ENCODE data around the gene ALS2. TPM values are rescaled to one million over a fixed set of nuclear protein-coding genes. Genes with fewer than 3 reads are reported as not detected.
"Not testable (repeated sequence)": the region's sequence is repeated elsewhere in the genome, so short reads cannot be mapped to it uniquely, and the experiment has no call there.

The ALS2 gene
- total RNA-seq, 2 donors from 2014 or later, result 8.0 to 11.7 TPM

DNA sequence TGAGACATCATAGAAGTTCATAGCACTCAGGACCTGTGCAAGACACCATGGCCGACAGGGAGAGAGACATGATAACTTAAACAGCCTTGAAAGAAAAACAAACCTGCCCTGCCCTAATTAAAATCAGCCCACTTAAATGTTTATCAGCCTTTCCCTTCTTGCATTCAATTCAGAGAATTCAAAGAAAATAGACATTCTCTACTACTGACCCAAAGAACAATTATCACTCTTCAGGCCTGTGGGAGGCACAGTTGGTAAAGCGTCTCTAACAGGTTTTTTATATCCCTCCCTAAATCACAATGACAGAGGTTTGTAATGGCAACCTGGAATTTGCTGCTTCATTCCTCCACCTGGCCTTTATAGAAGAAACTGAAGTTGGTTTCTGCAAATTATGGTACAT, 27.3 kb upstream of the ALS2 start:
- H3K9me3 ChIP-seq, result no peaks in the 10 kb centered on the region
- H3K27me3 ChIP-seq, result no peaks in the 10 kb centered on the region
- DNase-seq, result no peak
- H3K4me3 ChIP-seq, result no peak overlapping the region
- H3K36me3 ChIP-seq, result no peaks in the 10 kb centered on the region
- H3K4me1 ChIP-seq, result no peaks in the 10 kb centered on the region
- H3K9ac ChIP-seq (ENCODE audit: low read depth in 2 of 2, low read length in 2 of 2), result no peak overlapping the region
- intact Hi-C loops (cut with DNase I), result loop anchor here (10.0 kb wide), 1 partner anchor 47 kb away; no protein-coding TSS in a partner anchor
- H3K27ac ChIP-seq, result no peak overlapping the region
- TF ChIP-seq, protein P1, sequence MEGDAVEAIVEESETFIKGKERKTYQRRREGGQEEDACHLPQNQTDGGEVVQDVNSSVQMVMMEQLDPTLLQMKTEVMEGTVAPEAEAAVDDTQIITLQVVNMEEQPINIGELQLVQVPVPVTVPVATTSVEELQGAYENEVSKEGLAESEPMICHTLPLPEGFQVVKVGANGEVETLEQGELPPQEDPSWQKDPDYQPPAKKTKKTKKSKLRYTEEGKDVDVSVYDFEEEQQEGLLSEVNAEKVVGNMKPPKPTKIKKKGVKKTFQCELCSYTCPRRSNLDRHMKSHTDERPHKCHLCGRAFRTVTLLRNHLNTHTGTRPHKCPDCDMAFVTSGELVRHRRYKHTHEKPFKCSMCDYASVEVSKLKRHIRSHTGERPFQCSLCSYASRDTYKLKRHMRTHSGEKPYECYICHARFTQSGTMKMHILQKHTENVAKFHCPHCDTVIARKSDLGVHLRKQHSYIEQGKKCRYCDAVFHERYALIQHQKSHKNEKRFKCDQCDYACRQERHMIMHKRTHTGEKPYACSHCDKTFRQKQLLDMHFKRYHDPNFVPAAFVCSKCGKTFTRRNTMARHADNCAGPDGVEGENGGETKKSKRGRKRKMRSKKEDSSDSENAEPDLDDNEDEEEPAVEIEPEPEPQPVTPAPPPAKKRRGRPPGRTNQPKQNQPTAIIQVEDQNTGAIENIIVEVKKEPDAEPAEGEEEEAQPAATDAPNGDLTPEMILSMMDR (IDR thresholded peaks at IDR 0.05), result no peak

DNA sequence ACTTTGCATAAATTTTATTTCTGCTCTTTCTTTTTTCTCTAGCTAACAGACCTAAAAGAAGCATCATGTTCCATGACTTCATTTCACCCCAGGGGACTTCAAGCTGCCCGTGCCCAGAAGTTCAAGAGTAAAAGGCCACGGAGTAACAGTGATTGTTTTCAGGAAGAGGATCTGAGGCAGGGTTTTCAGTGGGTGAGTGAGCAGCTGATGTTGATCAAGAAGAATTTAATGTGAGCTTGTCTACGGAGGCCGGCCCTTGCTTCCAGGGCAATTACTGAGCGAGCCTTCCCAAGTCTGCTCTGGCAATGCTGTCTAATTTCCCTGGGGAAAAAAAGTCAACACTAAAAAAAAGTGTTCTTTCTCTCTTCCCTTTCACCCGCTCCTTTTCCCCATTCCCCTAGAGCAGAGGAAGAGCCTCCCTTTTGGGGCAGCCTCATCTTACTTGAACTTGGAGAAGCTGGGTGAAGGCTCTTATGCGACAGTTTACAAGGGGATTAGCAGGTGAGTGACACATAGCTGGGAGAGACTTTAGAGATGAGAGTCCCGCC, 26.8 kb upstream of the ALS2 start:
- Histone ChIP-seq H3K9me3 (no peaks in the 10 kb centered on the region), H3K9ac (ENCODE audit: low read depth in 2 of 2, low read length in 2 of 2) (no peak overlapping the region), H3K4me1 (no peaks in the 10 kb centered on the region), H3K4me3 (no peak overlapping the region), H3K36me3 (no peaks in the 10 kb centered on the region), H3K27me3 (no peaks in the 10 kb centered on the region), H3K27ac (no peak overlapping the region)
- intact Hi-C loops (cut with DNase I), result loop anchor here (10.0 kb wide), 1 partner anchor 47 kb away; no protein-coding TSS in a partner anchor
- peak; percentile 22 for DNase-seq
- TF ChIP-seq, protein P1 (IDR thresholded peaks at IDR 0.05), result no peak

DNA sequence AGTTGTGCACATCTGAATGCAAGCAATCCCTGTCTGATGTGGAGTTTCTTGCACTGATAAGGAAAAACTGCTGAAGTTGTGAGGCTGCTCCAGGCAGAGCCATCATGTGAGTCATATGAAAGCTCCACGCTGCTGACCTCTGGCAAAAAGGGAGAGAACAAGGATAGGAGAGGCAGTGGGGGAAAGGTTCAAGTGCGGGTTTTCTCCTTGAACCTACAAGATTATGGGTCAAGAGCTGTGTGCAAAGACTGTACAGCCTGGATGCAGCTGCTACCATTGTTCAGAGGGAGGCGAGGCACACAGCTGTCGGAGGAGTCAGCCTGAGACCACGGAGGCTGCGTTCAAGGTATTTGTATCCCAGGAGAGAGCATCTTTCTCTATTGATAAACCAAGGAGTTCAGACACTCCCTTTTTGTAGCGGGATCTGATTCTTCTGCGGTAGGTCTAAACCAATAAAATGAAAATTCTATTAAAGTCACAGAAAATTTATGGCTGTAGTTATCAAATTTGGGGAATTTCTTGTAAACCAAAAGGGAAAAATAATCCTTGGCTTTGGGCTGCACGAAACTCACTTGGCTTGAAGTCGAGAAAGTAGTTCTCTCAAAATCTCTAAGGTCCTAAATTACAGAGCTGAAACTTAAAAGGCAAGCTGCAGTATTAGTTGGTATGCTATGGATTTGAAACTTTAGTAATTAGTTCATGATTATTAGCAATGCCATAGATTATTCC, 25.9 kb upstream of the ALS2 start, which contains the start of gene CDK15:
TSS of gene CDK15 (plus strand) at position 96 of the 729 bp plus-strand sequence. CDS start at position 224, 128 bp downstream.
- no peak within 1 kb of the TSS for H3K9ac ChIP-seq (ENCODE audit: low read depth in 2 of 2, low read length in 2 of 2)
- DNase-seq, result peak; percentile 19
- H3K27ac ChIP-seq, result no peak within 1 kb of the TSS
- intact Hi-C loops (cut with DNase I), result loop anchor here (10.0 kb wide), 1 partner anchor 48 kb away; no protein-coding TSS in a partner anchor
- TF ChIP-seq, protein P1 (IDR thresholded peaks at IDR 0.05), result no peak
- H3K9me3 ChIP-seq, result no peaks in the 10 kb centered on the region
- no peaks in the 10 kb centered on the region for H3K36me3 ChIP-seq
- H3K27me3 ChIP-seq, result no peaks in the 10 kb centered on the region
- no peaks in the 10 kb centered on the region for H3K4me1 ChIP-seq
- no peak within 1 kb of the TSS for H3K4me3 ChIP-seq

DNA sequence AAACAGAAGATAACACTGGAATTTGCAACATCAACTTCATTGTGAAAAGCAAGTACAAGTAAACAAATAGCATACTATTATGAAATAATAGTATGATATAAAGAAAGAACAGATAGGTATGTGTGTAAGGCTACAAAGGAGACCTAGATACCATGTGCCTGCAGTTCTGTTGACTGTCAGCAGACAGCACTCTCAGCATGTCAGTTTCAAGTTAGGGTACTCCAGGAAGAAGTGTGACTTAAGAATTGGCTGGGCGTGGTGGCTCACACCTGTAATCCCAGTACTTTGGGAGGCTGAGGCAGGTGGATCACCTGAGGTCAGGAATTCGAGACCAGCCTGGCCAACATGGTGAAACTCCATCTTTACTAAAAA, 18.2 kb upstream of the ALS2 start:
- not testable (repeated sequence) for DNase-seq; H3K36me3 ChIP-seq; H3K27ac ChIP-seq; H3K9me3 ChIP-seq; H3K27me3 ChIP-seq; H3K4me1 ChIP-seq; H3K9ac ChIP-seq (ENCODE audit: low read depth in 2 of 2, low read length in 2 of 2); H3K4me3 ChIP-seq
- intact Hi-C loops (cut with DNase I), result loop anchor here (5.0 kb wide), 1 partner anchor 378 kb away; no protein-coding TSS in a partner anchor

DNA sequence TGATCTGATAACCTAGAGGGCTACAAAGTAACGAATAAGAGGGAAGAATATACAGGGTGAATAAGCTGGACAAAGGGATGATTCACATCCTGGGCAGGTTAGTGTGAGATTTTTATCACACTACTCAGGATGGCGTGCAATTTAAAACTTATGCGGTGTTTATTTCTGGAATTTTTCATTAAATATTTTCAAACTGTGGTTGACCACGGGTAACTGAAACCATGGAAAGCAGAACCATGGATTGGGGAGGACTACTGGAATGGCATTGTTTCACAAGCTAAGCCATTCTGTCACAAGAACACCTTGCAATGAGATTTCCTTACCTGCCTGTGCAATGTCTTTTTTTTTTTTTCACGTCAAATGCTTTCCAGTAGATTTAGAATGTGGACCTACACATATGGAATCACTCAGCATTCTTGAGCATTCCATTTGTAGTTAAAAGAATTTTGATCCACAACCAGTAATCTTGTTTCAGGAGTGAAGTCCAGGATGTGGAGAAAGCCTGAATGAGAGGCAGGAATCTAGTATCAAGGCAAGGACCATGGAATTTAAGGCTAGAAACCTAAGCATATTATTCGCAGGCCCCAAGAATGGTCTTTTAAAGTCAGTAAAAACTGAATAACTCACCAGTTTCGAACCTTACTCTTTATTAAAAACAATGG, 17.6 kb upstream of the ALS2 start:
- H3K27ac ChIP-seq, result no peak overlapping the region
- H3K4me1 ChIP-seq, result no peaks in the 10 kb centered on the region
- H3K27me3 ChIP-seq, result peaks cover 4% of the 10 kb centered on the region
- intact Hi-C loops (cut with DNase I), result loop anchor here (5.0 kb wide), 1 partner anchor 379 kb away; no protein-coding TSS in a partner anchor
- TF ChIP-seq, protein P1 (IDR thresholded peaks at IDR 0.05), result no peak
- no peaks in the 10 kb centered on the region for H3K9me3 ChIP-seq
- no peaks in the 10 kb centered on the region for H3K36me3 ChIP-seq
- DNase-seq, result no peak
- no peak overlapping the region for H3K4me3 ChIP-seq
- no peak overlapping the region for H3K9ac ChIP-seq (ENCODE audit: low read depth in 2 of 2, low read length in 2 of 2)

Measured in colonic mucosa (tissue), 4 donors.